IMR-90 (cell line): ENCODE results near the gene ABR. TPM values are rescaled to one million over a fixed set of nuclear protein-coding genes. Genes with fewer than 3 reads are reported as not detected.

Source experiments
- ATAC-seq: fragments of 200-7000 bp; cut with Tn5 transposase; 2 replicates; pipeline ENCODE4 v1.9.1; 2020; ENCODE audit warnings: low read depth, mild to moderate bottlenecking, moderate library complexity
- BruUV-seq: library from RNA; stranded (reverse); fragments of 400-500 nt; replicated peaks from 2 replicates; lab custom pipeline; 2021; lab: Mats Ljungman, UMichigan
- CTCF ChIA-PET: fragments of 300-600 bp; formaldehyde crosslinking; extraction: SDS; loops from one replicate; lab custom pipeline; 2021; ENCODE audit warnings: antibody characterized with exemption; lab: Yijun Ruan, JAX
- POLR2A ChIA-PET: fragments of 300-600 bp; sonication (Branson Sonifier 250); formaldehyde crosslinking; loops from one replicate; lab custom pipeline; 2022; ENCODE audit warnings: antibody characterized with exemption; ENCODE audit not compliant: unreplicated experiment; lab: Charles Lee
- DNase-seq: peaks from one replicate; pipeline ENCODE4 v3.0.0; 2013
- H2AFZ ChIP-seq: replicated peaks from 2 replicates; pipeline ENCODE3; 2013; ENCODE audit warnings: low read length, mild to moderate bottlenecking; ENCODE audit not compliant: poor library complexity
- H2AK5ac ChIP-seq: 2 replicates; pipeline ENCODE4 v1.6.1; 2013; ENCODE audit warnings: low read depth, low read length, inconsistent platforms
- H2AK9ac ChIP-seq: replicated peaks from 2 replicates; pipeline ENCODE3; 2013; ENCODE audit warnings: mild to moderate bottlenecking, low read depth, low read length, moderate library complexity; ENCODE audit not compliant: poor library complexity
- H2BK120ac ChIP-seq: 2 replicates; pipeline ENCODE4 v1.6.1; 2013; ENCODE audit warnings: low read depth, low read length, inconsistent platforms
- H2BK15ac ChIP-seq: 3 replicates; pipeline ENCODE4 v1.6.1; 2013; ENCODE audit warnings: low read depth, low read length, inconsistent platforms
- H2BK20ac ChIP-seq: 2 replicates; pipeline ENCODE4 v1.6.1; 2013; ENCODE audit warnings: low read depth, mild to moderate bottlenecking, inconsistent platforms, low read length, moderate library complexity
- H2BK5ac ChIP-seq: 2 replicates; pipeline ENCODE4 v1.6.1; 2013; ENCODE audit warnings: mild to moderate bottlenecking, low read depth, low read length, inconsistent platforms; ENCODE audit not compliant: poor library complexity, severe bottlenecking
- H3K14ac ChIP-seq: replicated peaks from 2 replicates; pipeline ENCODE4 v1.6.1; 2013; ENCODE audit warnings: low read depth, low read length, inconsistent platforms
- H3K18ac ChIP-seq: 2 replicates; pipeline ENCODE4 v1.6.1; 2013; ENCODE audit warnings: low read depth, low read length, control low read depth
- H3K23ac ChIP-seq: 2 replicates; pipeline ENCODE4 v1.6.1; 2013; ENCODE audit warnings: low read depth, low read length, inconsistent platforms
- H3K27ac ChIP-seq: 2 replicates; pipeline ENCODE4 v1.5.1; 2013; ENCODE audit warnings: mild to moderate bottlenecking, control low read depth, low read length; ENCODE audit not compliant: insufficient read depth
- H3K27me3 ChIP-seq: 2 replicates; pipeline ENCODE4 v1.6.1; 2013; ENCODE audit warnings: low read length; ENCODE audit not compliant: control insufficient read depth, insufficient read depth
- H3K36me3 ChIP-seq: 2 replicates; pipeline ENCODE4 v1.6.1; 2013; ENCODE audit warnings: low read length, mixed read lengths; ENCODE audit not compliant: control insufficient read depth, insufficient read depth
- H3K4ac ChIP-seq: 2 replicates; pipeline ENCODE4 v1.6.1; 2013; ENCODE audit warnings: low read depth, low read length, inconsistent platforms
- H3K4me1 ChIP-seq: 2 replicates; pipeline ENCODE4 v1.6.1; 2013; ENCODE audit warnings: low read length, mixed read lengths; ENCODE audit not compliant: control insufficient read depth, insufficient read depth
- H3K4me2 ChIP-seq: 2 replicates; pipeline ENCODE4 v1.6.1; 2013; ENCODE audit warnings: low read depth, mild to moderate bottlenecking, control low read depth, low read length, moderate library complexity
- H3K4me3 ChIP-seq: 2 replicates; pipeline ENCODE4 v1.5.1; 2013; ENCODE audit warnings: low read depth, mild to moderate bottlenecking, control low read depth, low read length, moderate library complexity; ENCODE audit not compliant: insufficient read depth
- H3K56ac ChIP-seq: 2 replicates; pipeline ENCODE4 v1.6.1; 2013; ENCODE audit warnings: low read length, inconsistent platforms; ENCODE audit not compliant: insufficient read depth; ENCODE audit errors: extremely low read depth
- H3K79me1 ChIP-seq, 2 experiments: 2 replicates each; pipeline ENCODE4 v1.6.1; 2013; ENCODE audit warnings: low read length in 2 of 2, inconsistent platforms in 1 of 2, low read depth in 1 of 2
- H3K9ac ChIP-seq: 2 replicates; pipeline ENCODE4 v1.6.1; 2013; ENCODE audit warnings: low read depth, low read length, control low read depth
- H3K9me1 ChIP-seq: 2 replicates; pipeline ENCODE4 v1.6.1; 2013; ENCODE audit warnings: low read length, inconsistent platforms; ENCODE audit not compliant: insufficient read depth
- H3K9me3 ChIP-seq: 2 replicates; pipeline ENCODE4 v1.6.1; 2013; ENCODE audit warnings: low read length; ENCODE audit not compliant: control insufficient read depth, insufficient read depth
- H4K20me1 ChIP-seq: 2 replicates; pipeline ENCODE4 v1.6.1; 2013; ENCODE audit warnings: low read length, inconsistent platforms; ENCODE audit not compliant: insufficient read depth
- H4K5ac ChIP-seq: 2 replicates; pipeline ENCODE4 v1.6.1; 2013; ENCODE audit warnings: mild to moderate bottlenecking, low read depth, low read length, control low read depth
- H4K8ac ChIP-seq, 2 experiments: 2 replicates each; pipeline ENCODE4 v1.6.1; 2013; ENCODE audit warnings: low read depth in 2 of 2, low read length in 2 of 2, control low read depth in 1 of 2, inconsistent platforms in 1 of 2
- H4K91ac ChIP-seq: 2 replicates; pipeline ENCODE4 v1.6.1; 2013; ENCODE audit warnings: low read depth, low read length, inconsistent platforms; ENCODE audit not compliant: insufficient read depth
- BHLHE40 ChIP-seq: fragments of 150-350 bp; IDR thresholded peaks from 2 replicates; pipeline ENCODE4 v1.6.1; 2016; ENCODE audit warnings: mild to moderate bottlenecking, low read depth, low read length
- CEBPB ChIP-seq: IDR thresholded peaks from 2 replicates; pipeline ENCODE4 v1.6.1; 2012; ENCODE audit warnings: low read depth, low read length, improper control_type of control experiment
- CHD1 ChIP-seq: IDR thresholded peaks from 2 replicates; pipeline ENCODE4 v1.6.1; 2012; ENCODE audit warnings: low read depth, low read length, improper control_type of control experiment
- CTCF ChIP-seq: conservative IDR thresholded peaks from 2 replicates; pipeline ENCODE4 v1.5.1; 2012; ENCODE audit warnings: mild to moderate bottlenecking, low read depth, low read length, improper control_type of control experiment
- ELK1 ChIP-seq: fragments of 150-350 bp; IDR thresholded peaks from 2 replicates; pipeline ENCODE4 v1.6.1; 2016; ENCODE audit warnings: low read depth, mild to moderate bottlenecking, low read length, moderate library complexity, borderline replicate concordance
- FOS ChIP-seq: fragments of 150-350 bp; IDR thresholded peaks from 2 replicates; pipeline ENCODE4 v1.6.1; 2016; ENCODE audit warnings: low read depth, low read length
- MAFK ChIP-seq: IDR thresholded peaks from 2 replicates; pipeline ENCODE4 v1.6.1; 2012; ENCODE audit warnings: low read depth, low read length, improper control_type of control experiment
- MAZ ChIP-seq: IDR thresholded peaks from 2 replicates; pipeline ENCODE4 v1.6.1; 2012; ENCODE audit warnings: low read depth, mild to moderate bottlenecking, low read length, improper control_type of control experiment, moderate library complexity, borderline replicate concordance
- MXI1 ChIP-seq: IDR thresholded peaks from 2 replicates; pipeline ENCODE4 v1.6.1; 2012; ENCODE audit warnings: low read depth, mild to moderate bottlenecking, low read length, moderate library complexity, borderline replicate concordance
- NFE2L2 ChIP-seq: fragments of 150-350 bp; IDR thresholded peaks from 2 replicates; pipeline ENCODE4 v1.6.1; 2016; ENCODE audit warnings: low read depth, mild to moderate bottlenecking, low read length
- POLR2A ChIP-seq: IDR thresholded peaks from 2 replicates; pipeline ENCODE4 v1.6.1; 2012; ENCODE audit warnings: mild to moderate bottlenecking, low read depth, low read length
- RAD21 ChIP-seq: IDR thresholded peaks from 2 replicates; pipeline ENCODE4 v1.6.1; 2012; ENCODE audit warnings: low read length, improper control_type of control experiment
- RCOR1 ChIP-seq: IDR thresholded peaks from 2 replicates; pipeline ENCODE4 v1.6.1; 2012; ENCODE audit warnings: mild to moderate bottlenecking, low read length, improper control_type of control experiment; ENCODE audit not compliant: insufficient replicate concordance
- RFX5 ChIP-seq: IDR thresholded peaks from 2 replicates; pipeline ENCODE4 v1.8.0; 2012; ENCODE audit warnings: low read depth, mild to moderate bottlenecking, low read length, moderate library complexity
- SMC3 ChIP-seq: fragments of 150-350 bp; IDR thresholded peaks from 2 replicates; pipeline ENCODE4 v1.6.1; 2016; ENCODE audit warnings: low read depth, mild to moderate bottlenecking, antibody characterized with exemption, low read length, moderate library complexity
- USF2 ChIP-seq: fragments of 150-350 bp; IDR thresholded peaks from 2 replicates; pipeline ENCODE4 v1.6.1; 2017; ENCODE audit warnings: mild to moderate bottlenecking, antibody characterized with exemption, low read length, low read depth
- WGBS, 2 experiments: methylation state at CpG; one replicate each; pipeline versions ENCODE4 v1.1.5 to v1.1.7; 2013; ENCODE audit warnings: missing lambda C conversion rate in 2 of 2; ENCODE audit not compliant: insufficient read length in 1 of 2; ENCODE audit errors: extremely low coverage in 2 of 2; 5-methylcytosine and 5-hydroxymethylcytosine counted together
- dilution Hi-C: fragments of 300-500 bp; cut with HindIII; formaldehyde crosslinking; loops from one replicate; pipeline ENCODE4 v1.14.3; 2018; ENCODE audit warnings: low sequenced_read_pairs; ENCODE audit not compliant: unreplicated experiment
- in situ Hi-C: fragments of 300-500 bp; cut with MboI; formaldehyde crosslinking; loops from 3 replicates; pipeline ENCODE4 v1.14.3; 2019; ENCODE audit warnings: low sequenced_read_pairs, inconsistent platforms, mixed read lengths
- intact Hi-C: fragments of 100-400 bp; cut with micrococcal nuclease; formaldehyde crosslinking; loops from 2 replicates; pipeline ENCODE4 v1.10.0; 2022
- polyA plus RNA-seq, 3 experiments: library from polyadenylated mRNA; depleted of rRNA; stranded (reverse); fragments of >200 nt; gene quantifications; 2 replicates each; pipeline ENCODE4 v1.2.3, GENCODE V29; 2012; ENCODE audit warnings: low replicate concordance in 1 of 3
- total RNA-seq: library from RNA; depleted of rRNA; stranded (reverse); fragments of >200 nt; gene quantifications from 2 replicates; pipeline ENCODE4 v1.2.3, GENCODE V29; 2012

The ABR gene
- total and polyA plus RNA-seq, 2 of the 4 experiments (the other 2 are of a cell fraction) = 28.3 to 79.7 TPM

GRCh38 chr17:967122-967521 is 212.7 kb downstream of the ABR start:
- peaks cover 9% of the 10 kb centered on the region; the same call in 1 of the 2 replicates for H3K9me1 ChIP-seq
- H3K9me3 ChIP-seq = no peaks in the 10 kb centered on the region
- no peak overlapping the region for H4K8ac ChIP-seq
- no peak overlapping the region for H3K23ac ChIP-seq
- peaks cover 12% of the 10 kb centered on the region; the same call in 1 of the 2 replicates for H3K36me3 ChIP-seq
- H3K18ac ChIP-seq = no peak overlapping the region
- intact Hi-C loops = no loop called here
- no peak overlapping the region for H3K9ac ChIP-seq
- H2BK120ac ChIP-seq = no peak overlapping the region
- H3K14ac ChIP-seq = no peak overlapping the region
- H2AFZ ChIP-seq = no peak overlapping the region
- no peak overlapping the region for H4K91ac ChIP-seq
- BruUV-seq = no TSS peak
- H3K27me3 ChIP-seq = no peaks in the 10 kb centered on the region
- 0 out of 2 replicates have a peak overlapping the region, but pooled peaks have one; percentile 30 for H2AK5ac ChIP-seq
- WGBS, 2 experiments = 100% methylated on average over 6 of the region's 9 CpGs; no CpG with 5 or more reads in 1 of the 2 experiments
- H2BK15ac ChIP-seq = no peak overlapping the region
- in situ Hi-C loops = no loop called here
- no peak overlapping the region for H3K27ac ChIP-seq
- H3K4me1 ChIP-seq = peaks cover 24% of the 10 kb centered on the region
- POLR2A ChIA-PET = no interaction called here
- no peak overlapping the region for H3K4me3 ChIP-seq
- ATAC-seq (no peak), DNase-seq (no peak)
- peaks cover 38 to 89% of the 10 kb centered on the region in 2 experiments for H3K79me1 ChIP-seq
- peaks cover 92% of the 10 kb centered on the region for H4K20me1 ChIP-seq
- H4K5ac ChIP-seq = no peak overlapping the region
- H2BK5ac ChIP-seq = no peak overlapping the region
- no peak overlapping the region for H3K56ac ChIP-seq
- dilution Hi-C loops = no loop called here
- H2BK20ac ChIP-seq = no peak overlapping the region
- peak overlapping the region; percentile 44 for H2AK9ac ChIP-seq
- CTCF ChIA-PET = no interaction called here
- H3K4ac ChIP-seq = no peak overlapping the region
- TF ChIP-seq CHD1 (no peak), USF2 (no peak), RAD21 (no peak), MAFK (no peak), FOS (no peak), BHLHE40 (no peak), CTCF (no peak), RCOR1 (no peak), MXI1 (no peak), ELK1 (no peak), CEBPB (no peak), SMC3 (no peak), NFE2L2 (no peak), MAZ (no peak), RFX5 (no peak), POLR2A (no peak)
- no peak overlapping the region for H3K4me2 ChIP-seq
